ENCODE measurements around the gene PPP2R5C.

PPP2R5C gene

DNA sequence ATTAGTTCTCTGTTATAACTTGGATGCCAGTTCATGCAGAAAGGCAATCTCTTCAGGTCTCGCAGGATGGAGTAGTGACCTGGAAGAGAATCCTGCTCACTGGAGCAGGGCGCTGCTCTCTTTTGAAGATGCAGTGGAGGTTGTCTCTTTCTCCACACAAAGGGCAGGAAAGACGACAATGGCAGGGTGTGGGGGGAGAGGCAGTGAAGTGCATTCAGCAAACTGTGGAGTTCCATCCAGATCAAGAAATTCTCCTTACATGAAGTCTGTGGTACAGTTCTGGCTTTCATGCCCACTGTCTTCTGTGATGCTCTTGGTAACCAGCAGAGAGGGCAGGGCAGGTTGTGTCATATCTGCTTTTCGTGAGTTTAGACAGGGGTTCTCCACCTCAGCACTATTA, 6.6 kb upstream of the PPP2R5C start:
- TF ChIP-seq CREB5 (CRISPR knock-in tag; IDR thresholded peaks at IDR 0.05; ENCODE audit: low read depth) (no peak), SNAI2 (CRISPR knock-in tag; IDR thresholded peaks at IDR 0.05) (no peak), CSDC2 (CRISPR knock-in tag; IDR thresholded peaks at IDR 0.05) (no peak), PATZ1 (CRISPR knock-in tag; IDR thresholded peaks at IDR 0.05; ENCODE audit: borderline replicate concordance) (no peak)
- no peak for ATAC-seq

DNA sequence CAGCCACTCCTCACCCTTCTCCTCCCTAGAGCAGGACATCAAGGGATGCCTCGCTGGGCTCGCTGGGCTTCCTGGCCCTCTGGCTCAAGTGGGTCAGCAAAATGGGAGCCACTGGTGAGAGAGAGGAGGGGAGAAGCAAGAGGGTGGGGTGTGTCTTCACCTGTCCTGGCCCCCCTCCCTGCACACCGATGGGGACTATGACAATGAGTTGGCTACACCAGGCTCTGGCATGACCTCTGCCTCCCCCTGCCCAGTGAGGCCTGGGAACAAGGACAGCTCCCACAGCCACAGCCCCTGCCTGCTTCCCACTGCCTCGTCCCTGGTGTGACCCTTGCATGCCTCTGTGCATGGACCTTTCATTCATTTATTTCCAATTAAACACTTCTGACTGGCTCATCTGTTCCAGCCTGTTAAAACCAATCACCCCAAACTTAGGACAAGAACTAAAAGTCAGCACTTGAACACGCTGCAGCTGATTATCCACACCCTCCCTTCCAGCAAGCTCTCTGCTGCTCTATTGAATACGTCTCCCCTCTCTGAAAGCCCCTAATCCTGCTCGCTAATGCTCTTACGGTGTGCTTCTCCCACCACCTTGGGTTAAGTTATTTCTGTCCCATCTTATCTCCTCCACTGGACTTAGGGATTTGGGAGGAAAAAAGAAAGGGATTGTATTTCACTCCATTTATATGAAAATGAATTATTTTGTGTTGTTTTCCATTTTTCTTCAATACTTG, 5.8 kb upstream of the PPP2R5C start:
- no peak for ATAC-seq
- no peak for TF ChIP-seq TOX (CRISPR knock-in tag; IDR thresholded peaks at IDR 0.05; ENCODE audit: borderline replicate concordance)
- TF ChIP-seq PATZ1 (CRISPR knock-in tag; IDR thresholded peaks at IDR 0.05; ENCODE audit: borderline replicate concordance), result no peak
- TF ChIP-seq CSDC2 (CRISPR knock-in tag; IDR thresholded peaks at IDR 0.05), result no peak
- no peak for TF ChIP-seq ARNTL (CRISPR knock-in tag; IDR thresholded peaks at IDR 0.05; ENCODE audit: borderline replicate concordance, low read depth)
- no peak for TF ChIP-seq BACH2 (CRISPR knock-in tag; IDR thresholded peaks at IDR 0.05; ENCODE audit: borderline replicate concordance)
- no peak for TF ChIP-seq SNAI2 (CRISPR knock-in tag; IDR thresholded peaks at IDR 0.05)
- TF ChIP-seq ESRRG (CRISPR knock-in tag; IDR thresholded peaks at IDR 0.05), result no peak
- no peak for TF ChIP-seq TCF4 (CRISPR knock-in tag; IDR thresholded peaks at IDR 0.05; ENCODE audit: borderline replicate concordance)
- TF ChIP-seq ZC3H10 (CRISPR knock-in tag; IDR thresholded peaks at IDR 0.05), result no peak
- no peak for TF ChIP-seq RARB (CRISPR knock-in tag; IDR thresholded peaks at IDR 0.05)
- no peak for TF ChIP-seq ZNF565 (CRISPR knock-in tag; conservative IDR thresholded peaks at IDR 0.05; ENCODE audit: low read depth)
- no peak for TF ChIP-seq PPARA (CRISPR knock-in tag; IDR thresholded peaks at IDR 0.05; ENCODE audit: borderline replicate concordance)
- no peak for TF ChIP-seq ZNF70 (CRISPR knock-in tag; IDR thresholded peaks at IDR 0.05)
- no peak for TF ChIP-seq OSR1 (CRISPR knock-in tag; IDR thresholded peaks at IDR 0.05)
- TF ChIP-seq ZFP3 (CRISPR knock-in tag; IDR thresholded peaks at IDR 0.05), result no peak
- TF ChIP-seq, protein P1, sequence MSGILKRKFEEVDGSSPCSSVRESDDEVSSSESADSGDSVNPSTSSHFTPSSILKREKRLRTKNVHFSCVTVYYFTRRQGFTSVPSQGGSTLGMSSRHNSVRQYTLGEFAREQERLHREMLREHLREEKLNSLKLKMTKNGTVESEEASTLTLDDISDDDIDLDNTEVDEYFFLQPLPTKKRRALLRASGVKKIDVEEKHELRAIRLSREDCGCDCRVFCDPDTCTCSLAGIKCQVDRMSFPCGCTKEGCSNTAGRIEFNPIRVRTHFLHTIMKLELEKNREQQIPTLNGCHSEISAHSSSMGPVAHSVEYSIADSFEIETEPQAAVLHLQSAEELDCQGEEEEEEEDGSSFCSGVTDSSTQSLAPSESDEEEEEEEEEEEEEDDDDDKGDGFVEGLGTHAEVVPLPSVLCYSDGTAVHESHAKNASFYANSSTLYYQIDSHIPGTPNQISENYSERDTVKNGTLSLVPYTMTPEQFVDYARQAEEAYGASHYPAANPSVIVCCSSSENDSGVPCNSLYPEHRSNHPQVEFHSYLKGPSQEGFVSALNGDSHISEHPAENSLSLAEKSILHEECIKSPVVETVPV (CRISPR knock-in tag; IDR thresholded peaks at IDR 0.05), result no peak
- no peak for TF ChIP-seq CREB5 (CRISPR knock-in tag; IDR thresholded peaks at IDR 0.05; ENCODE audit: low read depth)
- no peak for TF ChIP-seq GLIS3 (CRISPR knock-in tag; IDR thresholded peaks at IDR 0.05)
- no peak for TF ChIP-seq ZFP30 (CRISPR knock-in tag; IDR thresholded peaks at IDR 0.05)
- no peak for TF ChIP-seq ZNF8 (CRISPR knock-in tag; IDR thresholded peaks at IDR 0.05)

GRCh38 chr14:101757064-101757838, 4.3 kb upstream of the PPP2R5C start:
- ATAC-seq, result no peak
- TF ChIP-seq PPARA (CRISPR knock-in tag; IDR thresholded peaks at IDR 0.05; ENCODE audit: borderline replicate concordance), result no peak
- TF ChIP-seq OSR1 (CRISPR knock-in tag; IDR thresholded peaks at IDR 0.05), result no peak
- TF ChIP-seq TOX (CRISPR knock-in tag; IDR thresholded peaks at IDR 0.05; ENCODE audit: borderline replicate concordance), result no peak
- no peak for TF ChIP-seq SNAI2 (CRISPR knock-in tag; IDR thresholded peaks at IDR 0.05)
- TF ChIP-seq ZC3H10 (CRISPR knock-in tag; IDR thresholded peaks at IDR 0.05), result no peak
- no peak for TF ChIP-seq TCF4 (CRISPR knock-in tag; IDR thresholded peaks at IDR 0.05; ENCODE audit: borderline replicate concordance)
- TF ChIP-seq, protein P1 (CRISPR knock-in tag; IDR thresholded peaks at IDR 0.05), result no peak
- no peak for TF ChIP-seq ZNF8 (CRISPR knock-in tag; IDR thresholded peaks at IDR 0.05)
- TF ChIP-seq GLIS3 (CRISPR knock-in tag; IDR thresholded peaks at IDR 0.05), result no peak
- TF ChIP-seq ESRRG (CRISPR knock-in tag; IDR thresholded peaks at IDR 0.05), result no peak
- no peak for TF ChIP-seq ZFP3 (CRISPR knock-in tag; IDR thresholded peaks at IDR 0.05)
- TF ChIP-seq CREB5 (CRISPR knock-in tag; IDR thresholded peaks at IDR 0.05; ENCODE audit: low read depth), result no peak
- no peak for TF ChIP-seq ARNTL (CRISPR knock-in tag; IDR thresholded peaks at IDR 0.05; ENCODE audit: borderline replicate concordance, low read depth)
- no peak for TF ChIP-seq PATZ1 (CRISPR knock-in tag; IDR thresholded peaks at IDR 0.05; ENCODE audit: borderline replicate concordance)
- TF ChIP-seq ZFP30 (CRISPR knock-in tag; IDR thresholded peaks at IDR 0.05), result no peak
- no peak for TF ChIP-seq ZNF565 (CRISPR knock-in tag; conservative IDR thresholded peaks at IDR 0.05; ENCODE audit: low read depth)

All from SK-N-SH treated with all-trans-retinoic acid at 6 μM for 48 hours (cell line).